ENCODE results near the gene GZMA. TPM values are rescaled to one million over a fixed set of nuclear protein-coding genes. Genes with fewer than 3 reads are reported as not detected.

Gene GZMA
- total and polyA plus RNA-seq, 2 experiments from 2014 or later = not detected

GRCh38 chr5:55140908-55141665 is 38.6 kb downstream of the GZMA start:
- H3K27ac ChIP-seq (ENCODE audit: low read depth) = no peak overlapping the region
- Mint-ChIP-seq H3K27me3 (ENCODE audit: insufficient read depth, low read depth, poor library complexity) (no peaks in the 10 kb centered on the region), H3K4me3 (no peak overlapping the region), H3K36me3 (ENCODE audit: low read depth) (no peaks in the 10 kb centered on the region), H3K4me1 (no peaks in the 10 kb centered on the region), H3K9me3 (no peaks in the 10 kb centered on the region), H3K27ac (no peak overlapping the region)
- DNase-seq (ENCODE audit: low spot score) = no peak
- no peak overlapping the region for H3K4me3 ChIP-seq
- no peaks in the 10 kb centered on the region for H3K79me2 ChIP-seq (replicated peaks; ENCODE audit: insufficient read depth)
- no peak overlapping the region for H3K4me2 ChIP-seq
- no peaks in the 10 kb centered on the region for H3K4me1 ChIP-seq (ENCODE audit: insufficient read depth)
- H4K20me1 ChIP-seq (replicated peaks; ENCODE audit: insufficient read depth) = no peaks in the 10 kb centered on the region
- no peak for ATAC-seq
- H3K36me3 ChIP-seq (ENCODE audit: insufficient read depth) = no peaks in the 10 kb centered on the region
- H3F3A ChIP-seq (replicated peaks; ENCODE audit: low read depth) = no peaks in the 10 kb centered on the region
- no peak overlapping the region for H2AFZ ChIP-seq
- TF ChIP-seq STAT1 (IDR thresholded peaks at IDR 0.05; ENCODE audit: unreplicated experiment) = no peak
- TF ChIP-seq EZH2 (IDR thresholded peaks at IDR 0.05; ENCODE audit: low read depth, unreplicated experiment) = no peak
- TF ChIP-seq REST (IDR thresholded peaks at IDR 0.05; ENCODE audit: unreplicated experiment) = no peak
- no peak for TF ChIP-seq NANOG (IDR thresholded peaks at IDR 0.05; ENCODE audit: borderline replicate concordance)
- no peak for TF ChIP-seq ZNF462 (CRISPR knock-in tag; IDR thresholded peaks at IDR 0.05)
- no peak for TF ChIP-seq CREB1 (CRISPR knock-in tag; IDR thresholded peaks at IDR 0.05; ENCODE audit: low read depth)
- TF ChIP-seq POLR2AphosphoS5 (IDR thresholded peaks at IDR 0.05; ENCODE audit: low read depth) = no peak
- TF ChIP-seq JUNB (IDR thresholded peaks at IDR 0.05; ENCODE audit: unreplicated experiment) = no peak
- H3K9me2 ChIP-seq (ENCODE audit: insufficient read depth) = no peaks in the 10 kb centered on the region
- no peaks in the 10 kb centered on the region for H3K27me3 ChIP-seq (ENCODE audit: insufficient read depth)
